HFFc6 (cell line): ENCODE data around the gene PPP1R7. TPM values are rescaled to one million over a fixed set of nuclear protein-coding genes. Genes with fewer than 3 reads are reported as not detected.

Source experiments
- DNase-seq: peaks from one replicate; pipeline ENCODE4 v3.0.0-alpha.2; 2018
- H3K27ac Mint-ChIP-seq: 2 replicates; pipeline ENCODE4 v1.8.0; 2020; ENCODE audit warnings: mild to moderate bottlenecking, mixed read lengths
- H3K27me3 Mint-ChIP-seq: 2 replicates; pipeline ENCODE4 v1.8.0; 2021; ENCODE audit warnings: mild to moderate bottlenecking, moderate library complexity, mixed read lengths; ENCODE audit not compliant: insufficient read depth
- H3K36me3 Mint-ChIP-seq: 2 replicates; pipeline ENCODE4 v1.8.0; 2021; ENCODE audit warnings: low read depth, mixed read lengths
- H3K4me1 Mint-ChIP-seq: 2 replicates; pipeline ENCODE4 v1.8.0; 2020; ENCODE audit warnings: low read depth, mixed read lengths
- H3K4me3 Mint-ChIP-seq: 2 replicates; pipeline ENCODE4 v1.8.0; 2020; ENCODE audit warnings: mild to moderate bottlenecking, moderate library complexity, mixed read lengths
- H3K9me3 Mint-ChIP-seq: 2 replicates; pipeline ENCODE4 v1.8.0; 2020; ENCODE audit warnings: mild to moderate bottlenecking, mixed read lengths
- total RNA-seq, 6 experiments: library from RNA; stranded (reverse); fragmentation: NEBNext Ultra II Directional; extraction: Animal tissue kit (Norgen Biotek cat#: 25700); gene quantifications; 2 replicates in 1 of 6; 3 replicates in 5 of 6; pipeline ENCODE4 v1.2.3, GENCODE V29; 2021
- TF ChIP-seq, protein P1 (sequence below): fragments of 200-600 bp; sonication (generic); IDR thresholded peaks from 2 replicates; pipeline ENCODE4 v1.5.0; 2021; ENCODE audit warnings: antibody characterized with exemption, mild to moderate bottlenecking

PPP1R7 gene
- total RNA-seq, 6 experiments from 2014 or later = 90.6 to 117 (median 103) TPM

DNA sequence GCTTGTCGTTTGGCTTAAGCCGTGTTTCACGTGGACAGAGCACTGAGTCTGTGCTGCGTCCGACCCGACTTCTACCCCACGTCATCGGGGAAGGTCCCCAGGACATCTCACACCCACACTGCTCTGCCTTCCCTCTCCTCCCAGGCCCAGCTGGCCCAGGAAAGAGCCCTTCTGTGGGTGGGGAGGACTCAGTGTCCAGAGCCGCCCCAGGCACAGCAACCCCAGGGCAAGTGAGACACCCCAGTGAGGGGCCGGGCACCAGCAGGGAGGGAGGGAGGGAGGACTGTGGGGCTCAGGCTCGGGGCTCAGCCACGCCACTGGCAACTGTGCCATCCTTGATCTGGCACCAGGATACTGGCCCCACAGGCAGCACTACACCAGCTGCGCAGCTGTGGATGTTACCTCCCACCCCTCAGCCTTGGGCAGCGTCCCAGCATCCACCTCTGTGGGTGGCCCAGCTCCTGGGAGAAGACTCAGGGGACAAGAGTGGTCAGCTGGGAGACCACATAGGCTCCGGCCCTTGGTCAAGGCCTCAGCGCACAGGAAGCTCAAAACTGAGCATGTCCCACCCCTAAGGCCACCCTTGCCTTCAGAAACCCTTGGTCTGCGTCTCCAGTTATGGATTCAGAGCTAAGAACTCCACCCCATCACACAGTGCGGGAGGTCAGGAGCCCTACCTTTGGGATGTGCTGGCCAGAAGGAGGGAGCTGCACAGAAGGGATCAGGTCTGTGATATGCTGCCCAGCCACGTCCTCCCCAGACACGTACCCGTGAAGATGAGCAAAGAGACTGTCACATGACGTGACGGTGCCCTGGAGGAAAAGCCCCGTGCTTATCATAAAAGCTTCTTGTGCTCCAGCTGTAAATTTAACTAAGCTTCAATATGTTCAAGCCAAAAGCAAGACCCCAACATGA, 12.7 kb upstream of the PPP1R7 start:
- DNase-seq = no peak
- TF ChIP-seq, protein P1, sequence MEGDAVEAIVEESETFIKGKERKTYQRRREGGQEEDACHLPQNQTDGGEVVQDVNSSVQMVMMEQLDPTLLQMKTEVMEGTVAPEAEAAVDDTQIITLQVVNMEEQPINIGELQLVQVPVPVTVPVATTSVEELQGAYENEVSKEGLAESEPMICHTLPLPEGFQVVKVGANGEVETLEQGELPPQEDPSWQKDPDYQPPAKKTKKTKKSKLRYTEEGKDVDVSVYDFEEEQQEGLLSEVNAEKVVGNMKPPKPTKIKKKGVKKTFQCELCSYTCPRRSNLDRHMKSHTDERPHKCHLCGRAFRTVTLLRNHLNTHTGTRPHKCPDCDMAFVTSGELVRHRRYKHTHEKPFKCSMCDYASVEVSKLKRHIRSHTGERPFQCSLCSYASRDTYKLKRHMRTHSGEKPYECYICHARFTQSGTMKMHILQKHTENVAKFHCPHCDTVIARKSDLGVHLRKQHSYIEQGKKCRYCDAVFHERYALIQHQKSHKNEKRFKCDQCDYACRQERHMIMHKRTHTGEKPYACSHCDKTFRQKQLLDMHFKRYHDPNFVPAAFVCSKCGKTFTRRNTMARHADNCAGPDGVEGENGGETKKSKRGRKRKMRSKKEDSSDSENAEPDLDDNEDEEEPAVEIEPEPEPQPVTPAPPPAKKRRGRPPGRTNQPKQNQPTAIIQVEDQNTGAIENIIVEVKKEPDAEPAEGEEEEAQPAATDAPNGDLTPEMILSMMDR = no peak
- Mint-ChIP-seq H3K36me3 (no peaks in the 10 kb centered on the region), H3K27me3 (peaks cover 2% of the 10 kb centered on the region), H3K4me3 (no peak overlapping the region), H3K9me3 (no peaks in the 10 kb centered on the region), H3K27ac (no peak overlapping the region), H3K4me1 (no peaks in the 10 kb centered on the region; the same call in 1 of the 2 replicates)

DNA sequence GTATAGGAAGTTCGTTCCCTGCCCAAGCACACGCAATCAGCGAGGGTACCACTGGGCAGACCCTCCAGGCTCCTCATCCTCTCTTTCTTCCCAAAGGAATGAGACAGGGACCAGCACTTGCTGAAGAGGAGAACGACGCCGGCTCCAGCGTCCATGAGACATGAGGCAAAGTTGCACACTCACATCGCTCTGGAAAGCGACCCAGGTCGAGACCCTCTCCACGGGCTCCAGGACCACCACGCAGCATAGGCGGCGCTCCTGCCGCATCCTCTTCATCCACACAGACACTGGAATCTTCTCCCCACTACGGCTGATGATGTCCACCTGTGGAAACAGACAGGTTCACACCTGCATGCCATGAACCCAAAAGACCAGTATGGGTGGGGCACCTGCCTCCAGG, 11.8 kb upstream of the PPP1R7 start:
- DNase-seq = no peak
- H3K4me3 Mint-ChIP-seq = no peak overlapping the region
- H3K27ac Mint-ChIP-seq = no peak overlapping the region
- H3K4me1 Mint-ChIP-seq = no peaks in the 10 kb centered on the region; the same call in 1 of the 2 replicates
- TF ChIP-seq, protein P1 = no peak
- H3K36me3 Mint-ChIP-seq = no peaks in the 10 kb centered on the region
- no peaks in the 10 kb centered on the region for H3K9me3 Mint-ChIP-seq
- peaks cover 2% of the 10 kb centered on the region for H3K27me3 Mint-ChIP-seq

DNA sequence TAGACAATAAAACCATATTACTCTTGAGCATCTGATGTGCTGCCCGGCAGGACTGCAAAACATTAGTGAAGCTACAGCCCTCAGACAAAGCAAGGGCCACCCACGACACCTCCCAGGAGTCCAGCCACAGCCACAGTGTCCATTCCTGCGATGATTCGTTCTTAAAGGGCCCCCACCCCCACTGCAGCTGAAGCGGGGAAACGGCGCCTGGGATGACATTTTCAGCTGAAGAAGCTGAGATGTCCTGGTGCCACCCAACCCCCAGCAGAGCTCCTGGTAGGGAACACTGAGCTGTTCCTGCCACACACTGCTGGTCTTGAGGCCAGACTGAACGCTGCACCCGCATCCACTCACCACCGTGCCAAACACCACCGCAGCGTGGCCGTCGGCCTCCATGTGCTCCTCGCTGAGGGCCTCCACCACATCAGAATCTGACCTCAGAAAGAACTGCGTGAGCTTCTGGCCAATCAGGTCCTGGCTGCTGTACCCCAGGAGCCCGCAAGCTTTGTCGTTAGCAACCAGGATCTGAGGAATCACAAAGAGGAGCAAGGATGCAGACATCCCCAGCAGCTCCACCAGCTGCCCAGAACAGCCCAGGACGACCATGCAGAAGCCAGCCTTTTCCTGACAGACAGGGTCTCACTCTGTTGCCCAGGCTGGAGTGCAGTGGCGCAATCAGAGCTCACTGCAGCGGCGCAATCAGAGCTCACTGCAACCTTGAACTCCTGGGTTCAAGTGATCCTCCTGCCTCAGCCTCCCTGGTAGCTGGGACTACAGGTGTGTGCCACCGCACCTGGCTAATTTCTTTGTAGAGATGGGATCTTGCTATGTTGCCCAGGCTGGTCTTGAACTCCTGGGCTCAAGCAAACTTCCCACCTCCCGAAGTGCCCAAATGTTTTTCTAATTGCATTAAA, 10.5 kb upstream of the PPP1R7 start:
- no peak overlapping the region for H3K27ac Mint-ChIP-seq
- no peak overlapping the region for H3K4me3 Mint-ChIP-seq
- H3K9me3 Mint-ChIP-seq = no peaks in the 10 kb centered on the region
- H3K36me3 Mint-ChIP-seq = no peaks in the 10 kb centered on the region
- no peak for DNase-seq
- TF ChIP-seq, protein P1 = no peak
- no peaks in the 10 kb centered on the region; the same call in 1 of the 2 replicates for H3K4me1 Mint-ChIP-seq
- H3K27me3 Mint-ChIP-seq = peaks cover 2% of the 10 kb centered on the region

DNA sequence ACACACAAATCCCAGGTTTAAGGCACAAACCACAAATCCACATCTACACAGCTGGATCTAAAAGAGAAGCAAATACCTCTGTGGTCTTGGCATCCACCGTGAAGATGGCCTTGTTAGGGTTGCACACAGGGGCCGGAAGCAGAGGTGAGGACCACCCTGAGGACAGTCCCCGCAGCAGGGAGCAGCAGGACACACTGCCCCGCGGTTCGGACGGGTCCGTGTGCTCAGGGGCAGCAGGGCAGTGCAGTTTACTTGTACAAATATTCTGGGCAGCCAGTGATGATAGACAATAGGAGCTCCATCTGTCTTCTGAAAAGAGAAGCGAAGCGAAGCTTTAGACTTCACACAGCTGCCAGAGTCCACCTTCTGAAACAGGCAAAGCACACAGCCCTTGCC, 9.8 kb upstream of the PPP1R7 start:
- H3K36me3 Mint-ChIP-seq = no peaks in the 10 kb centered on the region
- no peaks in the 10 kb centered on the region for H3K9me3 Mint-ChIP-seq
- peaks cover 2% of the 10 kb centered on the region for H3K27me3 Mint-ChIP-seq
- TF ChIP-seq, protein P1 = no peak
- no peak overlapping the region for H3K4me3 Mint-ChIP-seq
- H3K27ac Mint-ChIP-seq = no peak overlapping the region
- H3K4me1 Mint-ChIP-seq = no peaks in the 10 kb centered on the region; the same call in 1 of the 2 replicates
- no peak for DNase-seq

DNA sequence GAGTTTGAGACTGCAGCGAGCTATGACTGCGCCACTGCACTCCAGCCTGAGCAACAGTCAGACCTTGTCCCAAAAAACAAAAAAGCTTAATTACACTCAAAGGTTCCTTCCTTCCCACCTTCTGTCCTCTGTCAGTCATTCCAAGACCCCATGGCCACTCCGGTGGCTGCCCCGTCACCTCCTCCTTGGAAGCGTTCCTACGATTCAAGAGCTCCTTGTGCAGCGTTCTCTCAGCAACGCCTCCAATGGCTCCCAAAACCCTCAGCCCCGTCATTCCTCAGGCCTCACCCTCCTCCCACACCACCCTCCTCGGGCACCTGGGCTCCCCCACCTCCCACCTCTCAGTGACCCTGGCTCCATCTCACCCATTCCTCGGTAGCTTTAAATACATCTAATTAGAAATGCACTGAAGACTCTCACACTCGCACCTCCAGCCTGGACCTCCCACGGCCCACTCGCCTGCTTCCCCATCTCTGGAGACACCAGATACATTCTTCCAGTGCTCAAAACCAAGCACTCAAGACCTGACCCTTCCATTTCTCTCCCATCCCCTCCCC, 9.0 kb upstream of the PPP1R7 start:
- Mint-ChIP-seq H3K4me3 (no peak overlapping the region), H3K4me1 (no peaks in the 10 kb centered on the region; the same call in 1 of the 2 replicates), H3K27me3 (peaks cover 2% of the 10 kb centered on the region), H3K27ac (no peak overlapping the region), H3K36me3 (no peaks in the 10 kb centered on the region), H3K9me3 (no peaks in the 10 kb centered on the region)
- TF ChIP-seq, protein P1 = no peak
- no peak for DNase-seq
